GM18861 (cell line): ENCODE measurements around the gene CELSR1.

Source experiments
- ATAC-seq: cut with Tn5 transposase; IDR thresholded peaks from one replicate; pipeline ENCODE4 v1.9.1; 2021; ENCODE audit not compliant: unreplicated experiment

CELSR1 gene

GRCh38 chr22:46355996-46356471 is 181.4 kb downstream of the CELSR1 start:
- ATAC-seq, result no peak

DNA sequence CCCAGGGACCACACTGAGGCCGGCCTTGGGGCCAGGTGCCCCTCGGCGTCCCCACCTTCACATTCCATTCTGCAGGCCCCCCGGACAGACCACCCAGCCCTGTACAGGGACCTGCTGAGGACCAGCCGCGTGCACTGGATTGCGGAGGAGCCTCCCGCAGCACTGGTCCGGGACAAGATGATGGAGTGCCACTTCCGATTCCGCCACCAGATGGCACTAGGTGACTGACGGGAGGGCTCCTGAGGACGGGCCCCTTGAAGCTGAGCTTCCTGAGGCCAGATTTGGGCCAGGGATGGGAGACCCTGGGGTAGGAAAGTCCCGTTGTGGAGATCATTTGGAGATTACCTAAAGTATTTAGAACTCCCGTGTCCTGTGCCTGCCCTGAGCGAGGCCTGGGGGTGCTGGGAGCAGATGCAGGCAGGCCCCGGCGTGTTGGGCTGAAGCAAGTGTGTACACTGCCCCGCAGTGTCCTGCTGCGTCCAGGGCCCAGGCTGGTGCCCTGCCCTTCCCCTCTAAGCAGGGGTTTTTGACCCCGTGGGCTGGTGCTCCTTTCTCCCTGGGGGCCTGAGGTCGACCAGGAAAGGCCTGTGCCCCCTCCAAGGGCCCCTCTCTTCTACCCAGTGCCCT is 181.9 kb downstream of the CELSR1 start:
- ATAC-seq, result no peak

GRCh38 chr22:46354993-46355305 is 182.5 kb downstream of the CELSR1 start:
- ATAC-seq, result no peak

- no peak for ATAC-seq
These were observed 183.0 kb downstream of the CELSR1 start for GRCh38 chr22:46354176-46354992.

DNA sequence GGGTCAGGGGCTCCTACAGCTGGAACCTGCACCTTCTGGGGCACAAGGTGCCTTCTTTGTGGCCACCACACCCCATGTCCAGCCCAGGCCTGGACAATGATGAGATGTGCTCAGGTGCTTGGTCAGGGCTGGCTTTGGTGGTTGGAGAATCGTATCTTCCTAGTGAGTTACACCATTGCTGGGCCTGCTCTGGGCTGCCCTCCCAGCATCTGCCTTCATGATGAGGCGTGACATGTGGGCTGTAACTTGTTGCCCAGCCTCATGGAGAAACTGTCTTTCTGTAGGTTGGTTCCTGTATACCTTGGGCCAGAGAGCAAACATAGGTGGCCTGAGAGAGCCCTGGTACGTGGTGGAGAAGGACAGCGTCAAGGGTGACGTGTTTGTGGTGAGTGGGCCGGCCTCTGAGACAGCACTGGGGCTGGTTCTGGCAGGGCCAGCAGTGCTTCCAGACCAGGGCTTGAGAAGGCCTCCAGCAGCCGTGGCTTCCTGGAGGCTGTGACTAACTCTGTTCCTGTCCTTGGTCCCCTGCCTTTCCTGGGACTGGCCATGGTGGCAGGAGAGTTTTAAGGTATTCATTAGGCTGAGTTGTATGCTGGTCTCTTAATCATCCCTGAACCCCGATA is 183.8 kb downstream of the CELSR1 start:
- no peak for ATAC-seq

- ATAC-seq, result no peak
These were observed 184.6 kb downstream of the CELSR1 start for GRCh38 chr22:46352691-46353386.

- ATAC-seq, result no peak
These were observed 185.1 kb downstream of the CELSR1 start for GRCh38 chr22:46352276-46352675.

GRCh38 chr22:46351767-46352166 is 185.7 kb downstream of the CELSR1 start:
- no peak for ATAC-seq

- ATAC-seq, result no peak
These were observed 186.2 kb downstream of the CELSR1 start for GRCh38 chr22:46351131-46351735.

DNA sequence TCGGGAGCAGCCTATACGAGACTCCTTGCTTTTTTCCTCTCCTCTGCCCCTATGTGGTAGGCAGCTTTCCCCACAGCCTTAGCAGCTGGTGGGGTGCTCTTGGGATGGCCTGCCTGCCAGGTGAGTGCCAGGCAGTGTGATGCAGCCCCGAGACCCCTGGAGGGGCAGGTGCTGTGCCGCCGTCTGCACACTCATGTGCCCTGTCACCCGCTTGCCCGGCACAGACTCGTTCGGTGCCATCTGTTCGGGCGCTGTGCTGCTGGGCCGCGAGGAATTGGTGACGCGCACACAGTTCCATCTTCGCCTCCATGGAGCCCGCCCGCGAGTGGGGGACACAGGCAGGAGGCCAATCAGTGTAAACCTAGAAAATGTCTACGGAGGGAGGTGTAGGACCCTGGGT is 186.8 kb downstream of the CELSR1 start:
- ATAC-seq, result no peak

DNA sequence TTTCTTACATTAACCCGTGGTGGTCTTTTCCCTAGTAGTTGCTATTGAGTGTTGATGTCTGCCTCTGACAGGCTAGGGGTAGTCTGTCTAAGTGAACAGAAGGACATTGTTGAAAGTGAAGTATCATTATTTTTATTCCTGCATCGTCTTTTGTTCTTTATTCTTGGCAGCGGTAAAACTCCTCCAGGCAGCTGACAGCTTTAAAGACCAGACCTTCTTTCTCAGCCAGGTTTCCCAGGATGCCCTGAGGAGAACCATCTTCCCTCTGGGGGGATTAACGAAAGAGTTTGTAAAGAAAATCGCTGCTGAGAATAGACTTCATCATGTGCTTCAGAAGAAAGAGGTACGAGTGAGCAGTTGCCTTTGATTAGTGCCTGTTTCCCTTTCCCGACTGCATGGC is 187.3 kb downstream of the CELSR1 start:
- ATAC-seq, result no peak

- ATAC-seq, result no peak
These were observed 187.7 kb downstream of the CELSR1 start for GRCh38 chr22:46349681-46350080.

GRCh38 chr22:46349238-46349637 is 188.2 kb downstream of the CELSR1 start:
- no peak for ATAC-seq

GRCh38 chr22:46348099-46348695 is 189.2 kb downstream of the CELSR1 start:
- ATAC-seq, result no peak

DNA sequence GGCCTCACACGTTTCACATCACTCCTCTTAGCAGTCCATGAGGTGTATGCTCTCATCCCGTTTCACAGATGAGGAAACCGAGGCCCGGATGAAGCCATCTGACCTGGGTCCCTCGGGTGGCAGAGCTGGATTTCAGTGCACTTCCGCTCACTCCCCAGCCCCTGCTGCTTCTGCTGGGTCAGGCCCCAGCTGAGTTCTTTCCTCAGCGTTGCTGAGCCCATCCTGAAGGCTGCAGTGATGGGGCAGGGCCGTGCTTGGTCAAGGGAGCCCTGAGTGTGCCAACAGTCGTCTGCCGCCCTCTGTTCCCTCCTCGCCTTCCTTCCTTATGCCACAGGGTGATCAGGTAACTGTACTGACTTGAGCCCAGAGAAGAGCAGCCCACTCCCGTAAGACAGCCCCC is 189.8 kb downstream of the CELSR1 start:
- ATAC-seq, result no peak

- ATAC-seq, result no peak
These were observed 190.6 kb downstream of the CELSR1 start for GRCh38 chr22:46346680-46347405.

DNA sequence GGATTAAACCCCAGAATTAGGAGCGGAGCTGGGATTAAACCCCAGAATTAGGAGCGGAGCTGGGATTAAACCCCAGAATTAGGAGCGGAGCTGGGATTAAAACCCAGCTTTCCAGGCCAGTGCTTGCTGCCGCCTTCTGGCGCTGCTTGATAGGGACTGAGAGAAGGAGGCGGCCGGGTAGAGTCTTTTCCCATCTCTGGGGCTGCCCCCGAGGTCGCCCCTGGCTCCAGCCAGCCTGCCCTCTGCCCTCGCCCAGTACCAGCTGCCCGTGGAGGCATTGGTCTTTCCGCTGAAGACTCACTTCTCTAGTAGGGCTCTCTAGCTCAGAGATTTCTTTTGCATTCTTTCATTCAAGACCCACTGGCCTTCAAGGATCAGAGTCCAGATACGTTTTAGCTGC is 196.7 kb downstream of the CELSR1 start:
- ATAC-seq, result no peak

GRCh38 chr22:46339956-46340355 is 197.5 kb downstream of the CELSR1 start:
- no peak for ATAC-seq

DNA sequence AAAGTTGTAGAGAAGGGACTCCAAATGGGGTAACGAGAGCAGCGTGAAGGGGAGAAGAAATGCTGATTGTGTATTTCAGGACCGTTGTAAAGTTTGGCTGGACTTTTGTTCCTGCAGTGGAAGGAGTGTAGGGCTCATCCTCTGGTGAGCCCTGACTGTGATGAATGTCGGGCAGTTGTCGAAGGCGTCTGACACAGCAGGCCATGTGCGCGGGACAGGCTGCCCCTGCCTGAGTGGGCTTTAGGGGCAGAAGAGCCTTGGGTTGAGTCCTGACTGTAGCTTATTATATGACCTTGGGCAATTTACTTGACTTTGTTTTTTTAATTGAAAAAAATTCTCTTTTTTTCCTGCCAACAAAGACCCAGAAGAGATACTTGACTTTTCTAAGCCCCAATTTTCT is 198.8 kb downstream of the CELSR1 start:
- ATAC-seq, result no peak

GRCh38 chr22:46337870-46338269 is 199.6 kb downstream of the CELSR1 start:
- ATAC-seq, result no peak
